ENCODE measurements around the gene SLC25A33.

GRCh38 chr1:9590201-9590600 is 50.9 kb downstream of the SLC25A33 start:
- TF ChIP-seq CTCF (IDR thresholded peaks at IDR 0.05; ENCODE audit: insufficient read depth, low read length): no peak
- no peak for TF ChIP-seq GABPA (IDR thresholded peaks at IDR 0.05; ENCODE audit: low read depth)
